ENCODE data around the gene CD44. TPM values are rescaled to one million over a fixed set of nuclear protein-coding genes. Genes with fewer than 3 reads are reported as not detected.
A peak's percentile ranks its signal among the peaks of the same experiment; 100 is the strongest.

Gene CD44
- total and polyA plus RNA-seq, 10 donors = 60.9 to 521 (median 317) TPM

- H3K36me3 ChIP-seq = no peaks in the 10 kb centered on the region
- no peak overlapping the region for H3K27ac ChIP-seq
- TF ChIP-seq POLR2A (IDR thresholded peaks at IDR 0.05) (no peak), POLR2AphosphoS5 (IDR thresholded peaks at IDR 0.05) (no peak)
- TF ChIP-seq, protein P1, sequence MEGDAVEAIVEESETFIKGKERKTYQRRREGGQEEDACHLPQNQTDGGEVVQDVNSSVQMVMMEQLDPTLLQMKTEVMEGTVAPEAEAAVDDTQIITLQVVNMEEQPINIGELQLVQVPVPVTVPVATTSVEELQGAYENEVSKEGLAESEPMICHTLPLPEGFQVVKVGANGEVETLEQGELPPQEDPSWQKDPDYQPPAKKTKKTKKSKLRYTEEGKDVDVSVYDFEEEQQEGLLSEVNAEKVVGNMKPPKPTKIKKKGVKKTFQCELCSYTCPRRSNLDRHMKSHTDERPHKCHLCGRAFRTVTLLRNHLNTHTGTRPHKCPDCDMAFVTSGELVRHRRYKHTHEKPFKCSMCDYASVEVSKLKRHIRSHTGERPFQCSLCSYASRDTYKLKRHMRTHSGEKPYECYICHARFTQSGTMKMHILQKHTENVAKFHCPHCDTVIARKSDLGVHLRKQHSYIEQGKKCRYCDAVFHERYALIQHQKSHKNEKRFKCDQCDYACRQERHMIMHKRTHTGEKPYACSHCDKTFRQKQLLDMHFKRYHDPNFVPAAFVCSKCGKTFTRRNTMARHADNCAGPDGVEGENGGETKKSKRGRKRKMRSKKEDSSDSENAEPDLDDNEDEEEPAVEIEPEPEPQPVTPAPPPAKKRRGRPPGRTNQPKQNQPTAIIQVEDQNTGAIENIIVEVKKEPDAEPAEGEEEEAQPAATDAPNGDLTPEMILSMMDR (IDR thresholded peaks at IDR 0.05 in 8 of 11, conservative IDR thresholded peaks at IDR 0.05 in 3 of 11) = no peak
- no peak overlapping the region for H3K4me3 ChIP-seq
- peaks cover 9 to 33% (median 20%) of the 10 kb centered on the region in 6 donors for H3K4me1 ChIP-seq
- no peak for DNase-seq
- 86 to 92% (median 90%) methylated on average over 1 of the region's 1 CpG for WGBS, 5 donors
- no peaks in the 10 kb centered on the region for H3K27me3 ChIP-seq (replicated peaks in 1 of 7)
- intact Hi-C loops (cut with DNase I; ENCODE audit: low total_unique reads) = no loop called here
- no peaks in the 10 kb centered on the region for H3K9me3 ChIP-seq
Measured at GRCh38 chr11:35241531-35241930, 102.6 kb downstream of the CD44 start.

DNA sequence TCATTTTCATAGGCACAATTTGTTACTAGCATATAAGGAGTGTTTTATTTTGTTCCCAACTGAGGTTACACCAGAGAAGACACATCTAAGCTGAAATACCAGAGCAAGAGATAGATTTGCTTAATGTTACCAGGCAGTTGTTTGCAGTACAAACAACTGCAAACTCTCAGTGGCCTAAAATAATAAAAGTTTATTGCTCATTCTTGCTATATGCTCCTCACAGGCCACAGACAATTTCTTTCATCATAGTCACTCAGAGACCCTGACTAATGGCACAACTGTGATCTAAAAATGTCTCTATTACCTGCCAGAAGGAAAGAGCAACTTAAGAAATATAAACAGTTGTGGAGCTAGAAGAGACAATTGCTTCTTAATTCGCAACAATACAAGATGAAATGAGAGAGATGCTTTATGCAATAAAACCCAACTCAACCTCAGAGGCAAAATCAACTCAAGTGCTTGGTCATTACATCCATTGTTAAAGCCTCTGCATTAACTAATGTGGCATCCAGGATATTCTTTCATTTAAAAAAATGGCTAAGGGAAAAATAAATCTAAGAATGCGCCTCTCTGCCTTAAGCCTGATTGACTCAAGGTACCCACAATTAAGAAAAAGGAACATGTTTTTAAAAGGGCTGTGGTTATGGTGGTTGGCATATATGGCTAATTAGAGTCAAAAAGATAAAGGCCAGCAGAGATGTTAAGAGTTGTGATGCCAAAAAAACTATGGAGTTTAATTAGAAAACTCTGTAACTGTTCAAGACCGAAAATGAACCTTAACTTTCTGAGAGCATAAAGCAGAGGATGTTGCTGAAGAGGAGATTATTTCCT lies 103.7 kb downstream of the CD44 start:
- Histone ChIP-seq H3K27ac (peak overlapping the region in 1 of 8 donors; percentile 37), H3K4me3 (no peak overlapping the region), H3K27me3 (replicated peaks in 1 of 7) (no peaks in the 10 kb centered on the region), H3K36me3 (no peaks in the 10 kb centered on the region), H3K9me3 (no peaks in the 10 kb centered on the region), H3K4me1 (peaks cover 4 to 29% (median 10%) of the 10 kb centered on the region in 6 donors)
- intact Hi-C loops (cut with DNase I; ENCODE audit: low total_unique reads) = no loop called here
- no peak for TF ChIP-seq POLR2A (IDR thresholded peaks at IDR 0.05)
- TF ChIP-seq, protein P1 (IDR thresholded peaks at IDR 0.05 in 8 of 11, conservative IDR thresholded peaks at IDR 0.05 in 3 of 11) = no peak
- no peak for TF ChIP-seq POLR2AphosphoS5 (IDR thresholded peaks at IDR 0.05)
- no peak for DNase-seq
- 73 to 83% (median 78%) methylated on average over 3 of the region's 3 CpGs for WGBS, 5 donors

DNA sequence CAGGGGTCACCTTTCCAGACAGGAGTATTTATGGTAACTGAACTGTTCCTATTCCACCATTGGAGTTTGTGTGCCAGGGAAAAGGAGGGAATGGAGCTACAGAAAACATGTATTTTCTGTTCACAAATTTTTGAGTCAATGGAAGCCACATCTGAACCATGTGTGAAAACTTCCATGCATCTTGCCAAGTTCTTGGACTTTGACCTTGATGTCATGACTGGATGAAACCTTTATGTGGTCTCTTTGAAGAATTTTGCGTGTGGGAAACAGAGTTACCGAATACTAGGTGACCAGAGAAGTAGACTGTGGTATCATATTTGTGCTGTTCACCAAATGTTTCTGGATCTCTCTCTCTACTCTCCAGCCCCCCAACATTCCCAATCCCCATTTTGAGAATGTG lies 104.8 kb downstream of the CD44 start:
- intact Hi-C loops (cut with DNase I; ENCODE audit: low total_unique reads) = no loop called here
- Histone ChIP-seq H3K4me1 (peaks cover 0 to 17% (median 3%) of the 10 kb centered on the region in 6 donors), H3K4me3 (no peak overlapping the region), H3K9me3 (no peaks in the 10 kb centered on the region), H3K27me3 (replicated peaks in 1 of 7) (no peaks in the 10 kb centered on the region), H3K27ac (no peak overlapping the region), H3K36me3 (no peaks in the 10 kb centered on the region)
- DNase-seq = no peak
- WGBS, 5 donors = 92 to 98% (median 96%) methylated on average over 2 of the region's 2 CpGs
- TF ChIP-seq POLR2AphosphoS5 (IDR thresholded peaks at IDR 0.05) (no peak), POLR2A (IDR thresholded peaks at IDR 0.05) (no peak)
- TF ChIP-seq, protein P1 (IDR thresholded peaks at IDR 0.05 in 8 of 11, conservative IDR thresholded peaks at IDR 0.05 in 3 of 11) = no peak

DNA sequence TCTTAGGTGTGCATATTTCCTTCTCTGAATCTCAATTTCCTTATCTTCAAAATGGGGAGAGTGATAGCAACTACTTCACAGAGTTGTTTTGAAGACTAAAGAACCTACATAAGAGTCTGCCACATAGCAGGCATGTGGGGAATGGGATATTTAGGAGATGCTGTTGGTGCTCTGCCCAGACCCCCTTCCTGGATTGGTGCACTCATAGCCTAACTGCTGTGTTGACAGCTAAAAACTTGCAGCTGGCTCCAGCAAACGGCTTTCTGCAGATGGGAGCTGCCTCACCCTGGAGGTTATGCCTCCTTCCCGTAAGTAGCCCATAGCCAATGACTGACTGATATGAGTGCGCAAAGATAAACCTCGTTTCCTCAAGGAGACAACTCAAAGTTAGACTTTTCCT lies 106.1 kb downstream of the CD44 start:
- Histone ChIP-seq H3K4me3 (no peak overlapping the region), H3K9me3 (no peaks in the 10 kb centered on the region), H3K4me1 (peaks cover 0 to 7% (median 0%) of the 10 kb centered on the region in 6 donors), H3K36me3 (no peaks in the 10 kb centered on the region), H3K27me3 (replicated peaks in 1 of 7) (no peaks in the 10 kb centered on the region), H3K27ac (no peak overlapping the region)
- 73 to 96% (median 82%) methylated on average over 4 of the region's 4 CpGs for WGBS, 5 donors
- DNase-seq = no peak
- intact Hi-C loops (cut with DNase I; ENCODE audit: low total_unique reads) = no loop called here
- TF ChIP-seq POLR2A (IDR thresholded peaks at IDR 0.05) (no peak), POLR2AphosphoS5 (IDR thresholded peaks at IDR 0.05) (no peak)
- TF ChIP-seq, protein P1 (IDR thresholded peaks at IDR 0.05 in 8 of 11, conservative IDR thresholded peaks at IDR 0.05 in 3 of 11) = no peak
